ENCODE data around the gene MPDU1. TPM values are rescaled to one million over a fixed set of nuclear protein-coding genes. Genes with fewer than 3 reads are reported as not detected.

Gene MPDU1
- total RNA-seq, 1 experiment from 2014 or later: 71.0 TPM

- no peaks in the 10 kb centered on the region for H3K36me3 ChIP-seq (ENCODE audit: low read depth, low read length)
- peaks cover 19% of the 10 kb centered on the region for H3K4me1 ChIP-seq (ENCODE audit: insufficient read depth, low read length)
- CTCF ChIA-PET: interaction anchor here (0.6 kb wide), 1 partner anchor 17 kb away, joined by 6 read pairs; no protein-coding TSS in a partner anchor
- no peaks in the 10 kb centered on the region for H3K27me3 ChIP-seq (ENCODE audit: low read length)
- peak within 1 kb of the TSS; percentile 87 for H2AFZ ChIP-seq (ENCODE audit: low read length)
- H3K9me3 ChIP-seq (ENCODE audit: low read length): no peaks in the 10 kb centered on the region
- peaks cover 8% of the 10 kb centered on the region; the same call in 1 of the 2 replicates for H4K20me1 ChIP-seq (ENCODE audit: low read length)
- ATAC-seq (peak; percentile 93), DNase-seq (peak; percentile 97)
- H3K27ac ChIP-seq (ENCODE audit: low read length): peak within 1 kb of the TSS; percentile 36
- H3F3A ChIP-seq (ENCODE audit: low read length, unreplicated experiment): no peaks in the 10 kb centered on the region
- H3K9me2 ChIP-seq (replicated peaks; ENCODE audit: low read length): no peaks in the 10 kb centered on the region
- intact Hi-C loops (cut with micrococcal nuclease): no loop called here
- peak within 1 kb of the TSS; percentile 91 for H3K4me2 ChIP-seq (ENCODE audit: low read length)
- POLR2A ChIA-PET (ENCODE audit: unreplicated experiment): interaction anchor here (0.6 to 1.0 kb wide), 7 partner anchors 12 to 558 kb away, joined by 3 to 11 read pairs (median 4); partner anchors contain the start of genes MPDU1 and SAT2
- no peak for TF ChIP-seq EZH2phosphoT487 (IDR thresholded peaks at IDR 0.05; ENCODE audit: borderline replicate concordance, low read length)
- peak; percentile 52 for TF ChIP-seq CTCF (conservative IDR thresholded peaks at IDR 0.05; ENCODE audit: low read depth, low read length)
- no peak for TF ChIP-seq EZH2 (IDR thresholded peaks at IDR 0.05; ENCODE audit: low read length, unreplicated experiment)
- H3K9ac ChIP-seq (ENCODE audit: low read length): peak within 1 kb of the TSS; percentile 85
- peaks cover 45% of the 10 kb centered on the region for H3K79me2 ChIP-seq (ENCODE audit: low read length)
- peak within 1 kb of the TSS; percentile 95 for H3K4me3 ChIP-seq (ENCODE audit: low read length)
- no TSS peak for BruUV-seq (replicated peaks)
These were observed 31.0 kb downstream of the MPDU1 start, which contains the start of gene FXR2 for GRCh38 chr17:7614425-7615264. FXR2 (minus strand) TSS chr17:7614897; CDS start chr17:7614532, 365 bp downstream.

GRCh38 chr17:7615265-7615747 lies 31.7 kb downstream of the MPDU1 start:
- Histone ChIP-seq H3K4me2 (ENCODE audit: low read length) (peak overlapping the region; percentile 74), H3K9me2 (replicated peaks; ENCODE audit: low read length) (no peaks in the 10 kb centered on the region), H3K4me3 (ENCODE audit: low read length) (peak overlapping the region; percentile 64), H3K27me3 (ENCODE audit: low read length) (no peaks in the 10 kb centered on the region), H3K9ac (ENCODE audit: low read length) (peak overlapping the region; percentile 49), H4K20me1 (ENCODE audit: low read length) (peaks cover 8% of the 10 kb centered on the region; the same call in 1 of the 2 replicates), H3F3A (ENCODE audit: low read length, unreplicated experiment) (no peaks in the 10 kb centered on the region), H3K27ac (ENCODE audit: low read length) (peak overlapping the region; percentile 29; the same call in 1 of the 2 replicates), H3K79me2 (ENCODE audit: low read length) (peaks cover 41% of the 10 kb centered on the region), H2AFZ (ENCODE audit: low read length) (peak overlapping the region; percentile 87), H3K9me3 (ENCODE audit: low read length) (no peaks in the 10 kb centered on the region), H3K36me3 (ENCODE audit: low read depth, low read length) (no peaks in the 10 kb centered on the region), H3K4me1 (ENCODE audit: insufficient read depth, low read length) (peaks cover 19% of the 10 kb centered on the region)
- BruUV-seq (replicated peaks): TSS peak; percentile 91
- TF ChIP-seq EZH2phosphoT487 (IDR thresholded peaks at IDR 0.05; ENCODE audit: borderline replicate concordance, low read length) (no peak), EZH2 (IDR thresholded peaks at IDR 0.05; ENCODE audit: low read length, unreplicated experiment) (no peak), CTCF (conservative IDR thresholded peaks at IDR 0.05; ENCODE audit: low read depth, low read length) (no peak)
- POLR2A ChIA-PET (ENCODE audit: unreplicated experiment): interaction anchor here (0.6 to 1.0 kb wide), 6 partner anchors 11 to 558 kb away, joined by 4 to 11 read pairs (median 4); partner anchors contain the start of genes MPDU1 and SAT2
- DNase-seq (no peak), ATAC-seq (no peak)
- intact Hi-C loops (cut with micrococcal nuclease): no loop called here
- CTCF ChIA-PET: interaction anchor here (0.5 to 0.6 kb wide), 2 partner anchors 17 to 36 kb away, joined by 5 to 6 read pairs; no protein-coding TSS in a partner anchor
